Sigmoid colon (tissue), 7 donors: Measurements from ENCODE around the gene PTPRD. TPM values are rescaled to one million over a fixed set of nuclear protein-coding genes. Genes with fewer than 3 reads are reported as not detected.

Experiments used
- DNase-seq: peaks from one replicate; pipeline ENCODE4 v3.0.0-alpha.2; 2019
- H3K27ac ChIP-seq, 4 donors: fragments of 200-600 bp; sonication (generic); one replicate each; pipeline ENCODE4 v1.5.1; 2016 to 2019; ENCODE audit warnings: mild to moderate bottlenecking in 1 of 4
- H3K27me3 ChIP-seq, 3 donors: fragments of 200-600 bp; sonication (generic); one replicate each; pipeline ENCODE4 v1.5.1; 2019; ENCODE audit warnings: mild to moderate bottlenecking in 1 of 3
- H3K36me3 ChIP-seq, 4 donors: fragments of 200-600 bp; sonication (generic); one replicate each; pipeline ENCODE4 v1.5.1; 2016 to 2019
- H3K4me1 ChIP-seq, 4 donors: fragments of 200-600 bp; sonication (generic); one replicate each; pipeline ENCODE4 v1.5.1; 2017 to 2019
- H3K4me3 ChIP-seq, 4 donors: fragments of 200-600 bp; sonication (generic); one replicate each; pipeline ENCODE4 v1.5.1; 2017 to 2019; ENCODE audit warnings: mild to moderate bottlenecking in 2 of 4, moderate library complexity in 1 of 4
- H3K9me3 ChIP-seq, 4 donors: fragments of 200-600 bp in 3 of 4; sonication (generic) in 3 of 4; one replicate each; pipeline versions ENCODE4 v1.5.1 to v1.6.1; 2013 to 2019
- EP300 ChIP-seq, 4 donors: sonication (generic); formaldehyde crosslinking; IDR thresholded peaks; one replicate each; pipeline ENCODE4 v1.6.1; 2017; ENCODE audit warnings: antibody characterized with exemption in 4 of 4
- POLR2A ChIP-seq, 2 donors: fragments of 450-650 bp; IDR thresholded peaks; one replicate each; pipeline ENCODE4 v1.6.1; 2016; ENCODE audit warnings: antibody characterized with exemption in 2 of 2, mild to moderate bottlenecking in 2 of 2, moderate library complexity in 2 of 2
- POLR2AphosphoS5 ChIP-seq, 4 donors: sonication (generic); formaldehyde crosslinking; IDR thresholded peaks; one replicate each; pipeline ENCODE4 v1.6.1; 2017; ENCODE audit warnings: antibody characterized with exemption in 4 of 4
- WGBS, 2 donors: extraction: QIAGEN DNeasy Blood & Tissue Kit; methylation state at CpG; one replicate each; pipeline ENCODE4 v1.1.7; 2013; 5-methylcytosine and 5-hydroxymethylcytosine counted together
- intact Hi-C: fragments of 100-400 bp; cut with DNase I; formaldehyde crosslinking; loops from one replicate; pipeline ENCODE4 v1.15.1; 2023
- polyA plus RNA-seq, 3 donors: library from polyadenylated mRNA; stranded (reverse); fragments of 200-250 nt; gene quantifications; one replicate each; pipeline ENCODE4 v1.2.3, GENCODE V29; 2013
- total RNA-seq, 4 donors: library from RNA; depleted of rRNA; stranded (reverse); fragments of >200 nt; gene quantifications; one replicate each; pipeline ENCODE4 v1.1.0, GENCODE V29; 2016
- TF ChIP-seq, protein P1 (sequence below), 4 experiments: fragments of 450-650 bp in 3 of 4; fragments of 200-600 bp in 1 of 4; IDR thresholded peaks; one replicate each; pipeline ENCODE4 v1.5.1; 2016 to 2019; ENCODE audit warnings: antibody characterized with exemption in 4 of 4, mild to moderate bottlenecking in 3 of 4, moderate library complexity in 2 of 4
- donor health status: healthy with polysubstance abuse.
- donor health status: Bipolar disorder and iron deficiency.
- donor health status: healthy.

The PTPRD gene
- total and polyA plus RNA-seq, 7 donors, result 1.2 to 18.3 (median 6.3) TPM

DNA sequence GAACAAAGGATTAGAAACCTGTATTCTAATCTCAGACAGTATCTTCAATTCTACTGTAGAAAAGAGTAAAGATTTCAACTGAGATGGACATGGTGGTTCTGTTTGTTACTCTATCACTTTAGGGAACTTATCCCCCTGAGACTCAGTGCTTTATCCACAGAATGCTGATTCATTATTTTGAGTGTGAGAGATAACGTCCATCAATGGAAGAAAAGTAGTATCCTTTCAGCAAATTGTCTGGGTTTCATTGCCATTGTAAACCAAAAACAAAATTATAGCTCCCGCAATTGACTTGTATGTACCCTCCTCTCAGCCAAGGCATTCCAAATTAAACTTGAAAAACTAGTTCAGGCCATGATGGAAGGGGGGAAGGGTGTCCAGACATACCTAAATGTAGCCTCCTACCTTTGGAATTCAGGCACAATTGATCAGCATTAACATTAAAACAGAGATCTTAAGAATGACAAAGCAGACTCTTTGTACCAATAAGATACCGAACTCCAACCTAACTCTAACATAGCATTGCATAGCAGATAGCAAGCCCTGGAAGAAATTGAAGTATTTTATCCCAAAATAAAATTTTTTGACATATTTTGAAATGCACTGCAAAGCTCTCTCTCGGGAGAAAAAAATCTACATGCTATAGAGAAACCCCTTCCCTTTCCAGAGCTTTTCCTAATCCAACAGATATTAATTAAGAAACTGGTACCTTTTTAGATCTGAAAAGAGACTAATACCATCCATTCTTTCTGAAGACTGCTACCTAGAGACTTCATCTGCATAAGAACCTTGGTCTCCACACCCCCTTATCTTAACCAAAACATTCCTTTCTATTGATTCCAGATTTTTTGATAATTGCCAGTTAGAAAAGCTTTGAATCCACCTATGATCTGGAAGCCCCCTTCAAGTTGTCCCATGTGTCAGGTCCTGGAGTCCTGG lies 1055.7 kb downstream of the PTPRD start:
- Histone ChIP-seq H3K9me3 (no peaks in the 10 kb centered on the region), H3K4me3 (no peak overlapping the region), H3K36me3 (no peaks in the 10 kb centered on the region), H3K4me1 (no peaks in the 10 kb centered on the region), H3K27ac (no peak overlapping the region), H3K27me3 (no peaks in the 10 kb centered on the region)
- no peak for TF ChIP-seq EP300 (IDR thresholded peaks at IDR 0.05)
- no peak for TF ChIP-seq POLR2A (IDR thresholded peaks at IDR 0.05)
- no peak for DNase-seq
- WGBS, 2 donors, result 51 to 59% methylated on average over 4 of the region's 4 CpGs
- intact Hi-C loops, result no loop called here

DNA sequence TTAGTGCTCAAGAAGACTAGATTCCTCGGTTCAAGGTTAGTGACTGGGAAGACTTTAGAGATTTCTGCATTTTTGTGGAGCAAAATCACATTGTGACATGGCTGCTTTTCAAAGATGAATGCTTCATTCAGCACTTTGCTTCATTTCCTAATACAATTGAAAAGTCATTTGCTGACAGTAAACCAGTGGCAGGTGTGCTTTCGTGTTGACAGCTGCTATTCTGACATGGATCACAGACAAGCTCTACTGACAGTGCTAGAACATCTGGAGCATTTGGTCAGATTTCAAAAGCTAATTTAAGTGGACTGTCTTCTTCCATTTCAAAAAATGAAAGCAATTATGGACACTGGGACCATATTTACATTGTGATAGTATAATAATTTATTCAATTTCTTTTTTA lies 1060.1 kb downstream of the PTPRD start:
- no peaks in the 10 kb centered on the region for H3K4me1 ChIP-seq
- H3K36me3 ChIP-seq, result no peaks in the 10 kb centered on the region
- intact Hi-C loops, result no loop called here
- no peak for DNase-seq
- no peaks in the 10 kb centered on the region for H3K9me3 ChIP-seq
- no peaks in the 10 kb centered on the region for H3K27me3 ChIP-seq
- no peak overlapping the region for H3K27ac ChIP-seq
- WGBS, 2 donors, result 63 to 79% methylated on average over 2 of the region's 2 CpGs
- no peak for TF ChIP-seq EP300 (IDR thresholded peaks at IDR 0.05)
- TF ChIP-seq, protein P1, sequence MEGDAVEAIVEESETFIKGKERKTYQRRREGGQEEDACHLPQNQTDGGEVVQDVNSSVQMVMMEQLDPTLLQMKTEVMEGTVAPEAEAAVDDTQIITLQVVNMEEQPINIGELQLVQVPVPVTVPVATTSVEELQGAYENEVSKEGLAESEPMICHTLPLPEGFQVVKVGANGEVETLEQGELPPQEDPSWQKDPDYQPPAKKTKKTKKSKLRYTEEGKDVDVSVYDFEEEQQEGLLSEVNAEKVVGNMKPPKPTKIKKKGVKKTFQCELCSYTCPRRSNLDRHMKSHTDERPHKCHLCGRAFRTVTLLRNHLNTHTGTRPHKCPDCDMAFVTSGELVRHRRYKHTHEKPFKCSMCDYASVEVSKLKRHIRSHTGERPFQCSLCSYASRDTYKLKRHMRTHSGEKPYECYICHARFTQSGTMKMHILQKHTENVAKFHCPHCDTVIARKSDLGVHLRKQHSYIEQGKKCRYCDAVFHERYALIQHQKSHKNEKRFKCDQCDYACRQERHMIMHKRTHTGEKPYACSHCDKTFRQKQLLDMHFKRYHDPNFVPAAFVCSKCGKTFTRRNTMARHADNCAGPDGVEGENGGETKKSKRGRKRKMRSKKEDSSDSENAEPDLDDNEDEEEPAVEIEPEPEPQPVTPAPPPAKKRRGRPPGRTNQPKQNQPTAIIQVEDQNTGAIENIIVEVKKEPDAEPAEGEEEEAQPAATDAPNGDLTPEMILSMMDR (IDR thresholded peaks at IDR 0.05), result no peak
- no peak for TF ChIP-seq POLR2AphosphoS5 (IDR thresholded peaks at IDR 0.05)
- no peak for TF ChIP-seq POLR2A (IDR thresholded peaks at IDR 0.05)
- no peak overlapping the region for H3K4me3 ChIP-seq

DNA sequence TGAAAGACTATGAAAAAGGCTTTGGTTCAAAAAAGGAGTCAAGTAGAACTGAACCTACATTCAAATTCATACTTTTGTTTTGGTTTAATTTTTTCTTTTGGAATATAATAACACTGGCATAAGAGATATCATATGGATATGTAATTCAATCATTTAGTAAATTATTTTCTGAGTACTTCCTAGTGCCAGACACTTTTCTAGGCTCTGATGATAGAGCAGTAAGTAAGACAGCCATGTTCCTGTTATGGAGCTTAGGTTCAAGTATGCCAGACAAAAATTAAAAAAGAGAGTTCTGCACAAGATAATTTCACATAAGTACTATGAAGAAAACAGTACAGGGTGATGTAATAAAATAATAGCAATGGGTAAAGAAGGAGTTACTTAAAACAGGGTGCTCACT lies 1074.0 kb downstream of the PTPRD start:
- H3K4me1 ChIP-seq, result no peaks in the 10 kb centered on the region
- H3K9me3 ChIP-seq, result no peaks in the 10 kb centered on the region
- intact Hi-C loops, result no loop called here
- TF ChIP-seq, protein P1 (IDR thresholded peaks at IDR 0.05), result no peak
- no peak for TF ChIP-seq POLR2AphosphoS5 (IDR thresholded peaks at IDR 0.05)
- no peak for TF ChIP-seq POLR2A (IDR thresholded peaks at IDR 0.05)
- no peak for TF ChIP-seq EP300 (IDR thresholded peaks at IDR 0.05)
- H3K36me3 ChIP-seq, result no peaks in the 10 kb centered on the region
- H3K27ac ChIP-seq, result no peak overlapping the region
- H3K27me3 ChIP-seq, result no peaks in the 10 kb centered on the region
- DNase-seq, result no peak
- no peak overlapping the region for H3K4me3 ChIP-seq

DNA sequence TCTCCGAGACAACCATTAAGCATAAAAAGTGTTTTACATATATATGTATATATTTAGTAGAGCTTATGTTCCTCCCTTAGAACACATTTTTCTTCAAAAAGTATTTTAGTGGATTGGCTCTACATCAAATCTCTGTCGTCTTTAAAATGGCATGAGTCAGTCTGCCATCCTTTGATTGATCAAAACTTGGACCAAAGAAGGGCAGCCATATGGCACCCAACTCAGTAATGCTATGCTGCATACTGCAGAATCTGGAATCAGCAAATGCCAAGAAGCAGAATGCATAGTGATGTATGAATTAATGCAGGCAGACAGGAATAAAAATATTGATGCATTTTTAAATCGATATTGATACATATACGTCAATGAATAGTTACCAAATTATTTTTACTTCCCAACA lies 1074.4 kb downstream of the PTPRD start:
- 86 to 89% methylated on average over 4 of the region's 4 CpGs for WGBS, 2 donors
- H3K36me3 ChIP-seq, result no peaks in the 10 kb centered on the region
- H3K4me1 ChIP-seq, result no peaks in the 10 kb centered on the region
- H3K27ac ChIP-seq, result no peak overlapping the region
- H3K9me3 ChIP-seq, result no peaks in the 10 kb centered on the region
- no peak overlapping the region for H3K4me3 ChIP-seq
- H3K27me3 ChIP-seq, result no peaks in the 10 kb centered on the region
- no peak for DNase-seq
- TF ChIP-seq, protein P1 (IDR thresholded peaks at IDR 0.05), result no peak
- no peak for TF ChIP-seq EP300 (IDR thresholded peaks at IDR 0.05)
- TF ChIP-seq POLR2A (IDR thresholded peaks at IDR 0.05), result no peak
- no peak for TF ChIP-seq POLR2AphosphoS5 (IDR thresholded peaks at IDR 0.05)
- intact Hi-C loops, result no loop called here

DNA sequence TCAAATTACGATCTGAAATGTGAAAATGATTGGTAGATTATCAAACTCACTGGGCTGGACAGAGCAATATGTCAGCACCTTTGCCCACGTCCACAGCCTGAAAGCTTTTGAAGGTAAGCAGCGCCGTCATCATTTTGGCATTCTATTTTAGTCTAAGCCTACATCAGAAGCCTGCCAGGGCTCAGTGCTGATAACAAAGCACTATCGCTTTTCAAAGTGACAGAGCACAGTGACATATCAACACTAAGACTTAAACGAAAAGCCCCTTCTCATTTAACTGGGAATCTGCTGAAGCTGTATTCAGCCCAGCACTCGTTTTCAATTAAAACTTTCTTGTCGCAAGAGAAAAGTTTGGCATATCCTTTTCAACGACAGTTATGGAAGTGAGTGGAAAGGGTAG lies 1076.3 kb downstream of the PTPRD start:
- no peak for DNase-seq
- TF ChIP-seq POLR2AphosphoS5 (IDR thresholded peaks at IDR 0.05) (no peak), POLR2A (IDR thresholded peaks at IDR 0.05) (no peak), EP300 (IDR thresholded peaks at IDR 0.05) (no peak)
- TF ChIP-seq, protein P1 (IDR thresholded peaks at IDR 0.05), result no peak
- intact Hi-C loops, result no loop called here
- Histone ChIP-seq H3K9me3 (no peaks in the 10 kb centered on the region), H3K27me3 (no peaks in the 10 kb centered on the region), H3K27ac (no peak overlapping the region), H3K4me3 (no peak overlapping the region), H3K36me3 (no peaks in the 10 kb centered on the region), H3K4me1 (no peaks in the 10 kb centered on the region)
- 75 to 84% methylated on average over 9 of the region's 9 CpGs for WGBS, 2 donors
